K562 (cell line): ENCODE results near the gene RBX1. TPM values are rescaled to one million over a fixed set of nuclear protein-coding genes. Genes with fewer than 3 reads are reported as not detected.

Experiments used
- ATAC-seq: fragments of 200-7000 bp; cut with Tn5 transposase; 3 replicates; pipeline ENCODE4 v1.9.1; 2020; ENCODE audit warnings: moderate library complexity
- BruUV-seq: library from RNA; stranded (reverse); fragments of 400-500 nt; replicated peaks from 2 replicates; lab custom pipeline; 2021; lab: Mats Ljungman, UMichigan
- CTCF ChIA-PET: fragments of 300-600 bp; formaldehyde crosslinking; extraction: SDS; loops from one replicate; lab custom pipeline; 2021; ENCODE audit warnings: low intra/inter-chr PET ratio; lab: Yijun Ruan, JAX
- POLR2A ChIA-PET: fragments of 300-600, 350-650 bp; sonication (Branson Sonifier 250); formaldehyde crosslinking; extraction: SDS; loops from one replicate; lab custom pipeline; 2021; ENCODE audit warnings: antibody characterized with exemption, inconsistent platforms; lab: Yijun Ruan, JAX
- DNase-seq, 4 experiments: peaks; one replicate each; pipeline versions ENCODE4 v3.0.0 to v3.0.0-alpha.2; 2011 to 2018; ENCODE audit warnings: low spot score in 3 of 4, mixed read lengths in 3 of 4; ENCODE audit errors: extremely low read depth in 1 of 4
- FAIRE-seq: peaks from 2 replicates; lab custom pipeline; 2011; peaks lifted over from hg19 to GRCh38; lab: Jason Lieb, UNC
- H2AFZ ChIP-seq: 2 replicates; pipeline ENCODE4 v1.6.0; 2011; ENCODE audit warnings: low read depth, low read length, control low read depth, inconsistent platforms
- H3K27ac ChIP-seq: fragments of 200-600 bp; 3 replicates; pipeline ENCODE4 v1.8.0; 2011; ENCODE audit warnings: low read depth, mild to moderate bottlenecking, control low read depth, inconsistent platforms, low read length, moderate library complexity, mixed read lengths; ENCODE audit errors: extremely low read depth
- H3K27me3 ChIP-seq, 2 experiments: fragments of 300-600 bp in 1 of 2; 2 replicates in 1 of 2; 3 replicates in 1 of 2; pipeline versions ENCODE4 v1.6.0 to v1.8.0; 2011; ENCODE audit warnings: inconsistent platforms in 2 of 2, low read length in 2 of 2, mild to moderate bottlenecking in 1 of 2, mixed read lengths in 1 of 2, moderate library complexity in 1 of 2; ENCODE audit not compliant: control insufficient read depth in 2 of 2, insufficient read depth in 2 of 2
- H3K36me3 ChIP-seq: fragments of 300-600 bp; 3 replicates; pipeline ENCODE4 v1.8.0; 2011; ENCODE audit warnings: mild to moderate bottlenecking, low read length, inconsistent platforms; ENCODE audit not compliant: control insufficient read depth, insufficient read depth
- H3K4me1 ChIP-seq, 2 experiments: fragments of 200-600 bp in 1 of 2; replicated peaks in 1 of 2; 2 replicates in 1 of 2; 3 replicates in 1 of 2; pipeline versions ENCODE4 v1.5.1 to v1.8.0; 2011; ENCODE audit warnings: inconsistent platforms in 2 of 2, low read length in 2 of 2, mild to moderate bottlenecking in 1 of 2, mixed read lengths in 1 of 2, moderate library complexity in 1 of 2; ENCODE audit not compliant: control insufficient read depth in 2 of 2, insufficient read depth in 2 of 2
- H3K4me2 ChIP-seq: 2 replicates; pipeline ENCODE4 v1.6.1; 2011; ENCODE audit warnings: low read length, control low read depth, inconsistent platforms, mixed read lengths; ENCODE audit not compliant: insufficient read depth
- H3K4me3 ChIP-seq: fragments of 200-600 bp; sonication (generic), shearing (Covaris generic); 2 replicates; pipeline ENCODE4 v1.5.1; 2016; ENCODE audit warnings: control low read depth, inconsistent platforms
- H3K79me2 ChIP-seq: fragments of 200-600 bp; 3 replicates; pipeline ENCODE4 v1.8.0; 2011; ENCODE audit warnings: low read length, inconsistent platforms; ENCODE audit not compliant: control insufficient read depth, insufficient read depth
- H3K9ac ChIP-seq, 2 experiments: 2 replicates each; pipeline versions ENCODE4 v1.6.0 to v1.6.1; 2011; ENCODE audit warnings: low read depth in 2 of 2, low read length in 2 of 2, control low read depth in 1 of 2, inconsistent platforms in 1 of 2, mild to moderate bottlenecking in 1 of 2, mixed read lengths in 1 of 2; ENCODE audit not compliant: insufficient read depth in 1 of 2
- H3K9me1 ChIP-seq: one replicate; pipeline ENCODE4 v1.6.0; 2011; ENCODE audit warnings: inconsistent platforms, mild to moderate bottlenecking, low read length, moderate library complexity; ENCODE audit not compliant: control insufficient read depth, insufficient read depth
- H3K9me3 ChIP-seq: replicated peaks from 2 replicates; pipeline ENCODE4 v1.5.1; 2011; ENCODE audit warnings: low read depth, low read length, inconsistent platforms; ENCODE audit not compliant: control insufficient read depth, insufficient read depth
- H4K20me1 ChIP-seq: replicated peaks from 2 replicates; pipeline ENCODE4 v1.6.1; 2011; ENCODE audit warnings: low read length, inconsistent platforms, mixed read lengths; ENCODE audit not compliant: control insufficient read depth, insufficient read depth
- ARID1B ChIP-seq: fragments of 450-650 bp; IDR thresholded peaks from 2 replicates; pipeline ENCODE4 v1.6.1; 2016; ENCODE audit warnings: antibody characterized with exemption, mild to moderate bottlenecking, inconsistent platforms
- CREB1 ChIP-seq, 2 experiments: sonication (generic) in 1 of 2; formaldehyde crosslinking in 1 of 2; IDR thresholded peaks; 2 replicates each; pipeline versions ENCODE4 v1.6.1 to v1.8.0; 2012 to 2022; ENCODE audit warnings: inconsistent platforms in 1 of 2, mild to moderate bottlenecking in 1 of 2, missing genetic modification reagents in 1 of 2, moderate library complexity in 1 of 2
- DPF2 ChIP-seq: fragments of 450-650 bp; IDR thresholded peaks from 2 replicates; pipeline ENCODE4 v1.6.1; 2016
- ELF2 ChIP-seq: fragments of 250-450 bp; sonication (Bioruptor Pico); IDR thresholded peaks from 2 replicates; pipeline ENCODE4 v1.5.0; 2021; ENCODE audit warnings: mild to moderate bottlenecking
- ELF4 ChIP-seq: fragments of 450-650 bp; formaldehyde crosslinking; IDR thresholded peaks from 2 replicates; pipeline ENCODE4 v1.4.0; 2022; ENCODE audit warnings: missing genetic modification characterization
- EP300 ChIP-seq: IDR thresholded peaks from 2 replicates; pipeline ENCODE4 v1.6.1; 2012; ENCODE audit warnings: low read length, improper control_type of control experiment
- EWSR1 ChIP-seq: fragments of 450-650 bp; IDR thresholded peaks from 2 replicates; pipeline ENCODE4 v1.6.1; 2018; ENCODE audit warnings: borderline replicate concordance, mild to moderate bottlenecking, low read depth, moderate library complexity; ENCODE audit not compliant: partially characterized antibody
- HDAC2 ChIP-seq: fragments of 450-650 bp; IDR thresholded peaks from 2 replicates; pipeline ENCODE4 v1.6.1; 2016; ENCODE audit warnings: mild to moderate bottlenecking
- KLF16 ChIP-seq: IDR thresholded peaks from 2 replicates; pipeline ENCODE4 v1.6.1; 2016; ENCODE audit warnings: antibody characterized with exemption
- MEIS2 ChIP-seq: fragments of 450-650 bp; IDR thresholded peaks from 2 replicates; pipeline ENCODE4 v1.6.1; 2014; ENCODE audit warnings: mild to moderate bottlenecking; ENCODE audit not compliant: partially characterized antibody
- NCOA4 ChIP-seq: fragments of 450-650 bp; IDR thresholded peaks from 2 replicates; pipeline ENCODE4 v1.6.1; 2018; ENCODE audit warnings: mild to moderate bottlenecking; ENCODE audit not compliant: partially characterized antibody
- NCOR1 ChIP-seq: fragments of 450-650 bp; IDR thresholded peaks from 2 replicates; pipeline ENCODE4 v1.6.1; 2016; ENCODE audit warnings: mild to moderate bottlenecking, moderate library complexity
- POLR2AphosphoS5 ChIP-seq: IDR thresholded peaks from 2 replicates; pipeline ENCODE4 v1.6.1; 2011; ENCODE audit warnings: mild to moderate bottlenecking, low read depth, low read length, moderate library complexity; ENCODE audit not compliant: control insufficient read depth, insufficient read depth
- POLR3A ChIP-seq: IDR thresholded peaks from 2 replicates; pipeline ENCODE4 v1.6.1; 2011; ENCODE audit warnings: borderline replicate concordance, mild to moderate bottlenecking, moderate library complexity; ENCODE audit not compliant: insufficient read length, insufficient read depth; ENCODE audit errors: extremely low read depth
- RCOR1 ChIP-seq, 2 experiments: IDR thresholded peaks; 2 replicates each; pipeline ENCODE4 v1.6.1; 2012; ENCODE audit warnings: low read depth in 2 of 2, low read length in 2 of 2, borderline replicate concordance in 1 of 2, improper control_type of control experiment in 1 of 2
- TEAD1 ChIP-seq, 2 experiments: fragments of 450-650 bp in 1 of 2; sonication (generic) in 1 of 2; formaldehyde crosslinking; IDR thresholded peaks; 2 replicates each; pipeline versions ENCODE4 v1.4.0 to v1.8.0; 2020 to 2022; ENCODE audit warnings: mild to moderate bottlenecking in 2 of 2, missing genetic modification reagents in 1 of 2
- TEAD4 ChIP-seq, 2 experiments: sonication (generic) in 1 of 2; formaldehyde crosslinking in 1 of 2; IDR thresholded peaks; 2 replicates each; pipeline versions ENCODE4 v1.6.1 to v1.8.0; 2012 to 2022; ENCODE audit warnings: borderline replicate concordance in 1 of 2, inconsistent platforms in 1 of 2, low read length in 1 of 2, mild to moderate bottlenecking in 1 of 2, missing genetic modification reagents in 1 of 2
- WGBS: fragments of 100-300 bp; shearing (Covaris generic); methylation state at CpG from one replicate; pipeline ENCODE4 v1.1.6; 2016; ENCODE audit warnings: low coverage, mixed read lengths; ENCODE audit not compliant: insufficient coverage; ENCODE audit errors: missing lambda C conversion rate; 5-methylcytosine and 5-hydroxymethylcytosine counted together
- in situ Hi-C: fragments of 300-500 bp; cut with MboI; formaldehyde crosslinking; loops from 4 replicates; pipeline ENCODE4 v1.15.0; 2018; ENCODE audit warnings: inconsistent platforms, mixed read lengths
- intact Hi-C: fragments of 100-400 bp; cut with micrococcal nuclease; formaldehyde crosslinking; loops from 2 replicates; pipeline ENCODE4 v1.14.2; 2022
- polyA plus RNA-seq, 8 experiments: library from polyadenylated mRNA; depleted of rRNA in 4 of 8; stranded (reverse) in 5 of 8; unstranded in 3 of 8; fragments of >200 nt; fragmentation: Nextera tagmentation in 2 of 8; fragmentation: Illumina TruSeq in 1 of 8; extraction: Ambion mirVana in 2 of 8; extraction: Trizol in 1 of 8; gene quantifications; 2 replicates each; pipeline versions ENCODE4 v1.2.1 to v1.2.3, GENCODE V29; 2011 to 2014; ENCODE audit warnings: inconsistent platforms in 1 of 8, missing spikeins in 1 of 8
- total RNA-seq, 7 experiments: library from RNA; depleted of rRNA in 6 of 7; stranded (reverse); fragments of >200 nt in 6 of 7; fragmentation: Illumina TruSeq in 2 of 7; extraction: Trizol in 2 of 7; gene quantifications; 2 replicates each; pipeline versions ENCODE4 v1.2.1 to v1.2.3, GENCODE V29; 2011 to 2021; ENCODE audit warnings: low replicate concordance in 1 of 7
- TF ChIP-seq, protein P1 (sequence below), 2 experiments: IDR thresholded peaks in 1 of 2; conservative IDR thresholded peaks in 1 of 2; 2 replicates each; pipeline ENCODE4 v1.6.1; 2016; ENCODE audit warnings: low read depth in 2 of 2, mild to moderate bottlenecking in 1 of 2, missing compliant biosample characterization in 1 of 2, missing genetic modification characterization in 1 of 2, moderate library complexity in 1 of 2
- TF ChIP-seq, protein P2 (sequence below): fragments of 450-650 bp; IDR thresholded peaks from 2 replicates; pipeline ENCODE4 v1.6.1; 2016

Gene RBX1
- total and polyA plus RNA-seq, 9 of the 15 experiments (the other 6 are each of a cell fraction or from before 2014, with no cell fraction given), result 44.0 to 259 (median 67.9) TPM

DNA sequence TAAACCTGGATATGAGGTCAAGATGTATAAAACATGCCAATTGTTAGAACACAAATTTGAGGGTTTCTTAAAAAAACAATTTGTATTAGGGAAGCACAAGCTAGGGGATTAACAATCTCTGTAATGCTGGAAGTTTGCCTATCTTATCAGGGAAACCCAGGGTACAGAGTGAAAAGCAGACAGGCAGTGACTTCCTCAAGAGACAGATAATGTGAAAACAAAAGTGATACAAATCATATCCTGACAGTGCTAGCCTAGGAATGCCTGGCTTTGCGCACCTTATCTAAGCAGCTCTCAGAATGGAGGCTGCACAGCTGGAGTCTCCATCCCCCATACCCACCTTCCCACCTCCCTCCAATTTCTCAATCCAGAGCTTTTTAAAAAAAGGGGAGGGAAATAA, 22.5 kb upstream of the RBX1 start:
- ChIA-PET CTCF (no interaction called here), POLR2A (interaction anchor here (0.6 to 0.9 kb wide), 3 partner anchors 8 to 39 kb away, joined by 3 read pairs; no protein-coding TSS in a partner anchor)
- in situ Hi-C loops, result no loop called here
- no peaks in the 10 kb centered on the region for H3K27me3 ChIP-seq
- H3K4me1 ChIP-seq, result peaks cover 4% of the 10 kb centered on the region in 2 experiments; a peak in 2 of 5 replicates
- H3K9ac ChIP-seq, result no peak overlapping the region
- no peaks in the 10 kb centered on the region for H3K79me2 ChIP-seq
- intact Hi-C loops, result loop anchor here (10.0 kb wide), 1 partner anchor 376 kb away; the partner anchor contains the start of gene ZC3H7B
- H3K27ac ChIP-seq, result no peak overlapping the region
- H3K36me3 ChIP-seq, result peaks cover 22% of the 10 kb centered on the region; the same call in 1 of the 3 replicates
- no peaks in the 10 kb centered on the region for H3K9me3 ChIP-seq
- H4K20me1 ChIP-seq, result no peaks in the 10 kb centered on the region
- FAIRE-seq (peak; percentile 71), ATAC-seq (peak; percentile 42; the same call in 2 of the 3 replicates), DNase-seq (peak in 3 of 4 experiments; percentile 9 to 46 (median 10))
- no peaks in the 10 kb centered on the region for H3K9me1 ChIP-seq
- WGBS, result 0% methylated on average over 1 of the region's 1 CpG
- H3K4me2 ChIP-seq, result no peak overlapping the region
- no TSS peak for BruUV-seq
- no peak overlapping the region for H2AFZ ChIP-seq
- H3K4me3 ChIP-seq, result no peak overlapping the region
- TF ChIP-seq RCOR1 (IDR thresholded peaks at IDR 0.05; ENCODE audit: borderline replicate concordance in 1 of 2, low read depth in 2 of 2, low read length in 2 of 2) (peak; percentile 40 to 97; a peak in 3 of 4 replicates), ELF4 (CRISPR knock-in tag) (no peak), KLF16 (peak; percentile 68), CREB1 (IDR thresholded peaks at IDR 0.05) (no peak), CREB1 (CRISPR knock-in tag; IDR thresholded peaks at IDR 0.05) (no peak), TEAD1 (CRISPR knock-in tag; IDR thresholded peaks at IDR 0.05) (peak in 1 of 2 experiments; percentile 33; a peak in 1 of 4 replicates), TEAD4 (IDR thresholded peaks at IDR 0.05; ENCODE audit: low read length) (peak; percentile 69), TEAD4 (CRISPR knock-in tag; IDR thresholded peaks at IDR 0.05; ENCODE audit: borderline replicate concordance) (no peak), EP300 (peak; percentile 53), POLR3A (no peak), ARID1B (peak; percentile 74), NCOA4 (no peak), NCOR1 (peak; percentile 60; the same call in 1 of the 2 replicates), EWSR1 (no peak), POLR2AphosphoS5 (0 out of 2 replicates have a peak, but pooled peaks have one; percentile 16), MEIS2 (peak; percentile 93), DPF2 (peak; percentile 33; the same call in 1 of the 2 replicates), HDAC2 (0 out of 2 replicates have a peak, but pooled peaks have one; percentile 27), ELF2 (CRISPR knock-in tag) (no peak)
- TF ChIP-seq, protein P1, sequence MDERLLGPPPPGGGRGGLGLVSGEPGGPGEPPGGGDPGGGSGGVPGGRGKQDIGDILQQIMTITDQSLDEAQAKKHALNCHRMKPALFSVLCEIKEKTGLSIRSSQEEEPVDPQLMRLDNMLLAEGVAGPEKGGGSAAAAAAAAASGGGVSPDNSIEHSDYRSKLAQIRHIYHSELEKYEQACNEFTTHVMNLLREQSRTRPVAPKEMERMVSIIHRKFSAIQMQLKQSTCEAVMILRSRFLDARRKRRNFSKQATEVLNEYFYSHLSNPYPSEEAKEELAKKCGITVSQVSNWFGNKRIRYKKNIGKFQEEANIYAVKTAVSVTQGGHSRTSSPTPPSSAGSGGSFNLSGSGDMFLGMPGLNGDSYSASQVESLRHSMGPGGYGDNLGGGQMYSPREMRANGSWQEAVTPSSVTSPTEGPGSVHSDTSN (CRISPR knock-in tag; IDR thresholded peaks at IDR 0.05; ENCODE audit: low read depth), result no peak
- TF ChIP-seq, protein P1 (tag; conservative IDR thresholded peaks at IDR 0.05; ENCODE audit: low read depth), result peak; percentile 83
- TF ChIP-seq, protein P2, sequence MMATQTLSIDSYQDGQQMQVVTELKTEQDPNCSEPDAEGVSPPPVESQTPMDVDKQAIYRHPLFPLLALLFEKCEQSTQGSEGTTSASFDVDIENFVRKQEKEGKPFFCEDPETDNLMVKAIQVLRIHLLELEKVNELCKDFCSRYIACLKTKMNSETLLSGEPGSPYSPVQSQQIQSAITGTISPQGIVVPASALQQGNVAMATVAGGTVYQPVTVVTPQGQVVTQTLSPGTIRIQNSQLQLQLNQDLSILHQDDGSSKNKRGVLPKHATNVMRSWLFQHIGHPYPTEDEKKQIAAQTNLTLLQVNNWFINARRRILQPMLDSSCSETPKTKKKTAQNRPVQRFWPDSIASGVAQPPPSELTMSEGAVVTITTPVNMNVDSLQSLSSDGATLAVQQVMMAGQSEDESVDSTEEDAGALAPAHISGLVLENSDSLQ, result peak; percentile 82
